GM23338 (cell line): ENCODE data around the gene UHRF2. TPM values are rescaled to one million over a fixed set of nuclear protein-coding genes. Genes with fewer than 3 reads are reported as not detected.

Source experiments
- ATAC-seq: fragments of 200-7000 bp; cut with Tn5 transposase; 3 replicates; pipeline ENCODE4 v1.9.1; 2020
- DNase-seq: peaks from one replicate; pipeline ENCODE4 v3.0.0-alpha.2; 2015; ENCODE audit warnings: low spot score
- H2AFZ ChIP-seq: fragments of 200-600 bp; sonication (generic); 2 replicates; pipeline ENCODE4 v1.8.0; 2016; ENCODE audit warnings: antibody characterized with exemption, mild to moderate bottlenecking, moderate library complexity
- H3F3A ChIP-seq: fragments of 200-600 bp; sonication (generic); replicated peaks from 2 replicates; pipeline ENCODE4 v1.8.0; 2017; ENCODE audit warnings: antibody characterized with exemption, mixed run types, low read depth
- H3K27ac ChIP-seq: fragments of 200-600 bp; sonication (generic); 2 replicates; pipeline ENCODE4 v1.6.1; 2016; ENCODE audit warnings: low read depth
- H3K27me3 ChIP-seq: fragments of 200-600 bp; sonication (generic); 2 replicates; pipeline ENCODE4 v1.8.0; 2016; ENCODE audit warnings: mild to moderate bottlenecking, mixed run types, moderate library complexity; ENCODE audit not compliant: insufficient read depth
- H3K36me3 ChIP-seq: fragments of 200-600 bp; sonication (generic); 2 replicates; pipeline ENCODE4 v1.8.0; 2016; ENCODE audit warnings: mild to moderate bottlenecking; ENCODE audit not compliant: insufficient read depth
- H3K4me1 ChIP-seq: fragments of 200-600 bp; sonication (generic); 2 replicates; pipeline ENCODE4 v1.8.0; 2016; ENCODE audit warnings: mild to moderate bottlenecking, moderate library complexity; ENCODE audit not compliant: insufficient read depth
- H3K4me2 ChIP-seq: fragments of 200-600 bp; sonication (generic); 2 replicates; pipeline ENCODE4 v1.7.1; 2017; ENCODE audit warnings: mixed run types
- H3K4me3 ChIP-seq: fragments of 200-600 bp; sonication (generic); 2 replicates; pipeline ENCODE4 v1.6.1; 2016; ENCODE audit warnings: mixed run types
- H3K79me2 ChIP-seq: fragments of 200-600 bp; sonication (generic); replicated peaks from 2 replicates; pipeline ENCODE4 v1.8.0; 2017; ENCODE audit warnings: mild to moderate bottlenecking; ENCODE audit not compliant: insufficient read depth
- H3K9me2 ChIP-seq: fragments of 200-600 bp; sonication (generic); 2 replicates; pipeline ENCODE4 v1.8.0; 2017; ENCODE audit not compliant: insufficient read depth
- H4K20me1 ChIP-seq: fragments of 200-600 bp; sonication (generic); replicated peaks from 2 replicates; pipeline ENCODE4 v1.8.0; 2017; ENCODE audit warnings: mild to moderate bottlenecking; ENCODE audit not compliant: insufficient read depth
- H3K27ac Mint-ChIP-seq: 2 replicates; pipeline ENCODE4 v1.8.0; 2020; ENCODE audit warnings: inconsistent platforms, mild to moderate bottlenecking, moderate library complexity, mixed read lengths
- H3K27me3 Mint-ChIP-seq: 3 replicates; pipeline ENCODE4 v1.8.0; 2022; ENCODE audit warnings: low read depth, mild to moderate bottlenecking, moderate library complexity, mixed read lengths, inconsistent platforms; ENCODE audit not compliant: insufficient read depth, poor library complexity
- H3K36me3 Mint-ChIP-seq: 3 replicates; pipeline ENCODE4 v1.8.0; 2021; ENCODE audit warnings: low read depth, mild to moderate bottlenecking, inconsistent platforms, moderate library complexity, mixed read lengths
- H3K4me1 Mint-ChIP-seq: 3 replicates; pipeline ENCODE4 v1.8.0; 2020; ENCODE audit warnings: mild to moderate bottlenecking, inconsistent platforms, mixed read lengths
- H3K4me3 Mint-ChIP-seq: 3 replicates; pipeline ENCODE4 v1.8.0; 2021; ENCODE audit warnings: moderate library complexity, mild to moderate bottlenecking, inconsistent platforms, mixed read lengths
- H3K9me3 Mint-ChIP-seq: 3 replicates; pipeline ENCODE4 v1.8.0; 2020; ENCODE audit warnings: moderate library complexity, mild to moderate bottlenecking, inconsistent platforms, mixed read lengths
- CREB1 ChIP-seq: fragments of 250-450 bp; sonication (Bioruptor Pico); IDR thresholded peaks from 2 replicates; pipeline ENCODE4 v1.5.0; 2020; ENCODE audit warnings: low read depth, mild to moderate bottlenecking, moderate library complexity
- ETS1 ChIP-seq: IDR thresholded peaks from 2 replicates; pipeline ENCODE4 v1.6.1; 2016; ENCODE audit warnings: antibody characterized with exemption
- EZH2 ChIP-seq: fragments of 200-600 bp; sonication (generic); IDR thresholded peaks from one replicate; pipeline ENCODE4 v1.8.0; 2017; ENCODE audit warnings: antibody characterized with exemption, mild to moderate bottlenecking, low read depth; ENCODE audit not compliant: unreplicated experiment
- EZH2phosphoT487 ChIP-seq: fragments of 200-600 bp; sonication (generic); IDR thresholded peaks from one replicate; pipeline ENCODE4 v1.8.1; 2018; ENCODE audit warnings: antibody characterized with exemption; ENCODE audit not compliant: unreplicated experiment
- JUNB ChIP-seq: IDR thresholded peaks from one replicate; pipeline ENCODE4 v1.6.1; 2016; ENCODE audit warnings: antibody characterized with exemption; ENCODE audit not compliant: unreplicated experiment
- NANOG ChIP-seq: IDR thresholded peaks from 2 replicates; pipeline ENCODE4 v1.6.1; 2016; ENCODE audit warnings: antibody characterized with exemption, borderline replicate concordance
- POLR2AphosphoS5 ChIP-seq: IDR thresholded peaks from 2 replicates; pipeline ENCODE4 v1.6.1; 2016; ENCODE audit warnings: antibody characterized with exemption, low read depth
- STAT1 ChIP-seq: IDR thresholded peaks from one replicate; pipeline ENCODE4 v1.6.1; 2016; ENCODE audit warnings: antibody characterized with exemption; ENCODE audit not compliant: unreplicated experiment
- ZNF114 ChIP-seq: fragments of 250-450 bp; sonication (Bioruptor Pico); IDR thresholded peaks from 2 replicates; pipeline ENCODE4 v1.5.0; 2020; ENCODE audit warnings: mild to moderate bottlenecking, moderate library complexity
- ZNF331 ChIP-seq: fragments of 250-450 bp; sonication (Bioruptor Pico); IDR thresholded peaks from 2 replicates; pipeline ENCODE4 v1.5.0; 2020; ENCODE audit warnings: low read depth, mild to moderate bottlenecking, moderate library complexity
- ZNF462 ChIP-seq: fragments of 250-450 bp; sonication (Bioruptor Pico); IDR thresholded peaks from 2 replicates; pipeline ENCODE4 v1.5.0; 2020; ENCODE audit warnings: mild to moderate bottlenecking, moderate library complexity
- polyA plus RNA-seq: library from polyadenylated mRNA; unstranded; fragments of >200 nt; fragmentation: Nextera tagmentation; extraction: Ambion mirVana; gene quantifications from 2 replicates; pipeline ENCODE4 v1.2.1, GENCODE V29; 2016
- total RNA-seq: library from RNA; depleted of rRNA; stranded (reverse); fragments of >200 nt; shearing (Covaris generic); gene quantifications from 2 replicates; pipeline ENCODE4 v1.2.3, GENCODE V29; 2014
- TF ChIP-seq, protein P1 (sequence below): IDR thresholded peaks from one replicate; pipeline ENCODE4 v1.6.1; 2018; ENCODE audit warnings: antibody characterized with exemption; ENCODE audit not compliant: unreplicated experiment

Gene UHRF2
- total and polyA plus RNA-seq, 2 experiments from 2014 or later: 15.1 to 51.6 TPM

DNA sequence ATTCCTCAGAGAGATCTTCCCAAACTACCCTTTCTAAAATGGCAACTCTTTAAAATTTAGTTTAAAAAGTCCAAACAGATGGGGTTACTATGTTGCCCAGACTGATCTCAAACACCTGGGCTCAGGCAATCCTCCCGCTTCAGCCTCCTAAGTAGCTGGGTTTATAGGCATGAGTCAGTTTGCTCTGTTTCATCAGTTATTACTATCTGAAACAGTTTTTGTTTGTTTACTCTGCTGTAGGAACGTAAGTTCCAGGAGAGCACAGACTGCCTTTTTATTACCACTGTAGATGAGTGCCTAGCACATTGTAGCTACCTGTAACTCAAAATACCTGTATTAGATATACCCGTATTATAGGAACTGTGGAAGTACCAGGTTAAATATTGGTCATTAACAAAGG, 89.4 kb downstream of the UHRF2 start:
- Histone ChIP-seq H3K4me3 (no peak overlapping the region), H3K27ac (no peak overlapping the region), H3K4me2 (no peak overlapping the region), H2AFZ (no peak overlapping the region), H3K36me3 (peaks cover 29% of the 10 kb centered on the region), H3K4me1 (peaks cover 13% of the 10 kb centered on the region; the same call in 1 of the 2 replicates), H3K79me2 (no peaks in the 10 kb centered on the region), H3K9me2 (no peaks in the 10 kb centered on the region), H3K27me3 (no peaks in the 10 kb centered on the region), H4K20me1 (no peaks in the 10 kb centered on the region; the same call in 1 of the 2 replicates), H3F3A (no peaks in the 10 kb centered on the region)
- Mint-ChIP-seq H3K4me3 (no peak overlapping the region), H3K27me3 (peaks cover 2% of the 10 kb centered on the region), H3K27ac (no peak overlapping the region), H3K4me1 (peaks cover 6% of the 10 kb centered on the region; the same call in 2 of the 3 replicates), H3K9me3 (no peaks in the 10 kb centered on the region), H3K36me3 (peaks cover 56% of the 10 kb centered on the region)
- no peak for DNase-seq
- TF ChIP-seq NANOG (no peak), ZNF331 (CRISPR knock-in tag) (no peak), ZNF114 (no peak), CREB1 (CRISPR knock-in tag) (no peak)
- no peak for ATAC-seq

DNA sequence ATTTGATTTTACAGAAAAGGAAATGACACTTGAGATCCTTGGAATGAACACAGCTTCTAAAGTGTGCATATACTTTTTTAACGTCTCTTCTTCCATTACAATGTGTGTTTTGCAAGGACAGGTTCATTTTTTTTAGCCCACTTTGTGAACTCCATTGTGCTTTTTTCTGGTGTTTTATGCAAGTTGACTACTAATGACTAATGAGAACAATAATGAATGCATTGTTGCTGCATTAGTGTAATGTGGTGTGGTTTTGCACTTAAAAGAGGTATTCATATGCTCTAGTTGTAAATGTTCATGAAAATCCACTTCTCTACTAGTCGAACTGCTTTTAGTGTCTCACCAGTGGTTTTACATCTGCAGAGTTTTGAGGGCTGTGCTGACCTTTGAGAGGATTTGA, 93.6 kb downstream of the UHRF2 start:
- no peak overlapping the region for H2AFZ ChIP-seq
- H3K4me3 Mint-ChIP-seq: no peak overlapping the region
- H3K9me2 ChIP-seq: no peaks in the 10 kb centered on the region
- H3K27me3 Mint-ChIP-seq: peaks cover 2% of the 10 kb centered on the region
- peaks cover 19% of the 10 kb centered on the region for H3K36me3 ChIP-seq
- no peak overlapping the region for H3K4me3 ChIP-seq
- ATAC-seq (no peak), DNase-seq (no peak)
- H3K79me2 ChIP-seq: no peaks in the 10 kb centered on the region
- H3K4me2 ChIP-seq: no peak overlapping the region
- no peaks in the 10 kb centered on the region for H3F3A ChIP-seq
- peaks cover 37% of the 10 kb centered on the region for H3K36me3 Mint-ChIP-seq
- no peaks in the 10 kb centered on the region; the same call in 1 of the 2 replicates for H4K20me1 ChIP-seq
- no peaks in the 10 kb centered on the region; the same call in 2 of the 3 replicates for H3K9me3 Mint-ChIP-seq
- H3K27ac ChIP-seq: peak overlapping the region; percentile 11
- peaks cover 6% of the 10 kb centered on the region; the same call in 2 of the 3 replicates for H3K4me1 Mint-ChIP-seq
- H3K27me3 ChIP-seq: no peaks in the 10 kb centered on the region
- H3K4me1 ChIP-seq: peaks cover 13% of the 10 kb centered on the region; the same call in 1 of the 2 replicates
- H3K27ac Mint-ChIP-seq: no peak overlapping the region
- TF ChIP-seq EZH2phosphoT487 (no peak), JUNB (no peak), CREB1 (CRISPR knock-in tag) (no peak), ETS1 (no peak), ZNF114 (no peak), POLR2AphosphoS5 (no peak), ZNF462 (no peak), ZNF331 (CRISPR knock-in tag) (no peak), NANOG (no peak), EZH2 (no peak), STAT1 (no peak)
- TF ChIP-seq, protein P1, sequence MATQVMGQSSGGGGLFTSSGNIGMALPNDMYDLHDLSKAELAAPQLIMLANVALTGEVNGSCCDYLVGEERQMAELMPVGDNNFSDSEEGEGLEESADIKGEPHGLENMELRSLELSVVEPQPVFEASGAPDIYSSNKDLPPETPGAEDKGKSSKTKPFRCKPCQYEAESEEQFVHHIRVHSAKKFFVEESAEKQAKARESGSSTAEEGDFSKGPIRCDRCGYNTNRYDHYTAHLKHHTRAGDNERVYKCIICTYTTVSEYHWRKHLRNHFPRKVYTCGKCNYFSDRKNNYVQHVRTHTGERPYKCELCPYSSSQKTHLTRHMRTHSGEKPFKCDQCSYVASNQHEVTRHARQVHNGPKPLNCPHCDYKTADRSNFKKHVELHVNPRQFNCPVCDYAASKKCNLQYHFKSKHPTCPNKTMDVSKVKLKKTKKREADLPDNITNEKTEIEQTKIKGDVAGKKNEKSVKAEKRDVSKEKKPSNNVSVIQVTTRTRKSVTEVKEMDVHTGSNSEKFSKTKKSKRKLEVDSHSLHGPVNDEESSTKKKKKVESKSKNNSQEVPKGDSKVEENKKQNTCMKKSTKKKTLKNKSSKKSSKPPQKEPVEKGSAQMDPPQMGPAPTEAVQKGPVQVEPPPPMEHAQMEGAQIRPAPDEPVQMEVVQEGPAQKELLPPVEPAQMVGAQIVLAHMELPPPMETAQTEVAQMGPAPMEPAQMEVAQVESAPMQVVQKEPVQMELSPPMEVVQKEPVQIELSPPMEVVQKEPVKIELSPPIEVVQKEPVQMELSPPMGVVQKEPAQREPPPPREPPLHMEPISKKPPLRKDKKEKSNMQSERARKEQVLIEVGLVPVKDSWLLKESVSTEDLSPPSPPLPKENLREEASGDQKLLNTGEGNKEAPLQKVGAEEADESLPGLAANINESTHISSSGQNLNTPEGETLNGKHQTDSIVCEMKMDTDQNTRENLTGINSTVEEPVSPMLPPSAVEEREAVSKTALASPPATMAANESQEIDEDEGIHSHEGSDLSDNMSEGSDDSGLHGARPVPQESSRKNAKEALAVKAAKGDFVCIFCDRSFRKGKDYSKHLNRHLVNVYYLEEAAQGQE: no peak
